T-helper 1 cell treated with Interleukin-12 subunit alpha and Interleukin-12 subunit beta and Interleukin-4 antibody, amounts not matched to agents 30 ng/mL and 1 ng/mL, for 36 hours (primary cell): ENCODE results near the gene STX5. TPM values are rescaled to one million over a fixed set of nuclear protein-coding genes. Genes with fewer than 3 reads are reported as not detected.

Source experiments
- intact Hi-C: fragments of 100-400 bp; cut with micrococcal nuclease; formaldehyde crosslinking; loops from one replicate; pipeline ENCODE4 v1.15.1; 2024
- total RNA-seq: library from RNA; stranded (reverse); gene quantifications from 2 replicates; pipeline ENCODE4 v1.2.3, GENCODE V29; 2022

The STX5 gene
- total RNA-seq, 1 donor from 2014 or later: 45.9 TPM

GRCh38 chr11:62854825-62855570 lies 23.1 kb upstream of the STX5 start:
- intact Hi-C loops: loop anchor here (1.0 kb wide), 4 partner anchors 50 to 298 kb away; partner anchors contain the start of genes NXF1 and POLR2G

- intact Hi-C loops: no loop called here
These were observed 22.4 kb upstream of the STX5 start for GRCh38 chr11:62854013-62854824.

GRCh38 chr11:62853279-62853965 lies 21.6 kb upstream of the STX5 start:
- intact Hi-C loops: no loop called here

- intact Hi-C loops: no loop called here
These were observed 20.8 kb upstream of the STX5 start for GRCh38 chr11:62852523-62853188.

DNA sequence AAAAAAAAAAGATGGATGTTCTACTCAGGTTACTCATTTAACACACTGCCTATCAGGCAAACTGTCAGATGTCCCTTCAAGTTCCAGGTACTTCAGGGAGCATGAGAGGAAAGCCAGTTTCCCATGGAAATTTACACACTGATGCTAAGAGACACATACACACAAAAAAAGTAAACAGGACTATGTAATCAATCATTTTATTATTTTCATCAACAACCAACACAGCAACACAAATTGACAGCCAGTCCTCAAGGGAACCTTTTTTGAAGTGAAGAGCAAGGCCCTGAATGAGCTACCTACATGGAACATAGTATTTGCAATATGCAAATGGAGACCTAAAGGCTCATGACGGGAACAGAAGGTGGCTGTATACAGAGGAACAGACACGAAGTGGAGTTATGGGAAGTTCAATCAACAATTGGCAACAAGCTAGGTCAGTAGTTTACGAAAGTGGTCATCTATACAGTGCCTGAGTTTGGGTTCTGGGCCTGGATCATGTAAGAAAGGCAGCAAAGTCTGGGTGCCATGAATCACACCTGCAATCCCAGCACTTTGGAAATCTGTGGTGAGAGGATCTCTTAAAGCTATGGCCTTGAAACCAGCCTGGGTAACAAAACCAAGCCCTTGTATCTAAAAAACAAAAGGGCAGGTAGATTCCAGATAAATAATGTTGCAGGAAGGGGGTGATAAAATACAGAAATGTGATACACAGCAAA lies 20.1 kb upstream of the STX5 start:
- intact Hi-C loops: no loop called here

- intact Hi-C loops: no loop called here
These were observed 19.3 kb upstream of the STX5 start for GRCh38 chr11:62850911-62851806.

- intact Hi-C loops: loop anchor here (10.0 kb wide), 1 partner anchor 883 kb away; the partner anchor contains the start of gene FTH1
These were observed 16.0 kb upstream of the STX5 start for GRCh38 chr11:62847767-62848314.

DNA sequence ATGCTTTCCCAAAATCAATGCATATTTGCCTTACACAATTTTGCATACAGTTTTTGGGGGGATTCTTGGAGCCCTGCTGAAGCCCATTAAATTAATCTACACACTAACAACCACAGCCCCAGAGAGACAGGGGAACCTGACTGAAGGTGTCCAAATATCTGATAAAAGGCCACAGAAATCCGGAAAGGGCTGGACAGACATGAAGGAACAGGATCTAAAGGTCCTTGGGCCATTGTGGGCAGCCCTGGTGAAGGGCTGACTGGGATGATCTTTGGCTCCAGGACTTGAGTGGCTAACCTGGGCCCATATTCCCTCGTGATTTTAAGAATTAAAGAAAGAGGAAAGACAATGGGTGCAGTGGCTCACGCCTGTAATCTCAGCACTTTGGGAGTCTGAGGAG lies 14.3 kb upstream of the STX5 start:
- intact Hi-C loops: loop anchor here (10.0 kb wide), 1 partner anchor 881 kb away; the partner anchor contains the start of gene FTH1

GRCh38 chr11:62844154-62844553 lies 12.3 kb upstream of the STX5 start:
- intact Hi-C loops: loop anchor here (10.0 kb wide), 1 partner anchor 879 kb away; the partner anchor contains the start of gene FTH1

DNA sequence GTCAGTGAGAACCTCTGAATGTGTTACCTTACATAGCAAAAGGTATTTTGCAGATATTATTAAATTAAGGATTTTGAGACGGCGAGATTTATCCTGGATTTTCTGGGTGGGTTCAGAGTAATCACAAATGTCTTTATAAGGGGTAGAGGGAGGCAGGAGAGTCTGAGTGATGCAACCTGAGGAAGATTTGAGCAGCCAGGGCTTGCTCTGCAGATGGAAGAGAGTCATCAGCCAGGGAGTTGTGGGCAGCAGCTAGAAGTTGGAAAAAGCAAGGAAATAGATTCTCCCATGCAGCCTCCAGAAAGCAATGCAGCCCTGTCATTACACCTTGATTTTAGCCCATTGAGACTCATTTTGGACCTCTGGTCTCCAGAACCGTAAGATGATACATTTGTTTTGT lies 11.6 kb upstream of the STX5 start:
- intact Hi-C loops: loop anchor here (10.0 kb wide), 1 partner anchor 879 kb away; the partner anchor contains the start of gene FTH1

DNA sequence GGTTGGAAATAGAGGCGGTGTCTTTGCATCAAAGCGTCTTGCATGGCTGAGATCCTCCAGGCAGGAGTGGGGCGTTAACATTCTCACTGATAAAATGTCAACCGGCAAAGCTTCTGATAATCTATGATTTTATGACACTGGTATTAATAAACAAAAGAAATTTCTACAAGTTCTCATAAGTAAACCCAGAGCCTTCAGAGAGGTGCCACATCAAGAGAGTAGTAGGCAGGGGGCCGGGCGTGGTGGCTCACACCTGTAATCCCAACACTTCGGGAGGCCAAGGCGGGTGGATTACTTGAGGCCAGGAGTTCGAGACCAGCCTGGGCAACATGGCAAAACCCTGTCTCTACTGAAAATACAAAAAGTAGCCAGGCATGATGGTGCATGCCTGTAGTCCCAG lies 11.0 kb upstream of the STX5 start:
- intact Hi-C loops: loop anchor here (10.0 kb wide), 1 partner anchor 878 kb away; the partner anchor contains the start of gene FTH1

- intact Hi-C loops: loop anchor here (10.0 kb wide), 1 partner anchor 877 kb away; the partner anchor contains the start of gene FTH1
These were observed 10.4 kb upstream of the STX5 start for GRCh38 chr11:62842171-62842741.

GRCh38 chr11:62841361-62842170 lies 9.7 kb upstream of the STX5 start:
- intact Hi-C loops: loop anchor here (1.0 to 10.0 kb wide), 9 partner anchors 15 to 877 kb away; partner anchors contain the start of genes FTH1, HNRNPUL2, MTA2 and TAF6L

DNA sequence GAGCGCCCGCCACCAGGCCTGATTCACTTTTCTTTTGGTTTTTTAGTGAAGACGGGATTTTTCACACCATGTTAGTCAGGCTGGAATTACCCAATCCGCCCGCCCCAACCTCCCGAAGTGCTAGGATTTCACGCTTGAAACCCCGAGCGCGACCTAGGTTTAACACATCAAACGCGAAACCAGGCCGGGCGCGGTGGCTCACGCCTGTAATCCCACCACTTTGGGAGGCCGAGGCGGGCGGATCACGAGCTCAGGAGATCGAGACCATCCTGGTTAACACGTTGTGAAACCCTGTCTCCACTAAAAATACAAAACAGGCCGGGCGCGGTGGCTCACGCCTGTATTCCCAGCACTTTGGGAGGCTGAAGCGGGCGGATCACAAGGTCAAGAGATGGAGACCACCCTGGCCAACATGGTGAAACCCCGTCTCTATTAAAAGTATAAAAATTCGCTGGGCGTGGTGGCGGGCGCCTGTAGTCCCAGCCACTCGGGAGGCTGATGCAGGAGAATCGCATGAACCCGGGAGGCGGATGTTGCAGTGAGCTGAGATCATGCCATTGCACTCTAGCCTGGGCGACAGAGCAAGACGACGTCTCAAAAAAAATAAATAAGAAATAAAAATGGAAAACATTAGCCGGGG lies 9.0 kb upstream of the STX5 start:
- intact Hi-C loops: loop anchor here (1.0 to 10.0 kb wide), 9 partner anchors 15 to 876 kb away; partner anchors contain the start of genes FTH1, HNRNPUL2, MTA2 and TAF6L

DNA sequence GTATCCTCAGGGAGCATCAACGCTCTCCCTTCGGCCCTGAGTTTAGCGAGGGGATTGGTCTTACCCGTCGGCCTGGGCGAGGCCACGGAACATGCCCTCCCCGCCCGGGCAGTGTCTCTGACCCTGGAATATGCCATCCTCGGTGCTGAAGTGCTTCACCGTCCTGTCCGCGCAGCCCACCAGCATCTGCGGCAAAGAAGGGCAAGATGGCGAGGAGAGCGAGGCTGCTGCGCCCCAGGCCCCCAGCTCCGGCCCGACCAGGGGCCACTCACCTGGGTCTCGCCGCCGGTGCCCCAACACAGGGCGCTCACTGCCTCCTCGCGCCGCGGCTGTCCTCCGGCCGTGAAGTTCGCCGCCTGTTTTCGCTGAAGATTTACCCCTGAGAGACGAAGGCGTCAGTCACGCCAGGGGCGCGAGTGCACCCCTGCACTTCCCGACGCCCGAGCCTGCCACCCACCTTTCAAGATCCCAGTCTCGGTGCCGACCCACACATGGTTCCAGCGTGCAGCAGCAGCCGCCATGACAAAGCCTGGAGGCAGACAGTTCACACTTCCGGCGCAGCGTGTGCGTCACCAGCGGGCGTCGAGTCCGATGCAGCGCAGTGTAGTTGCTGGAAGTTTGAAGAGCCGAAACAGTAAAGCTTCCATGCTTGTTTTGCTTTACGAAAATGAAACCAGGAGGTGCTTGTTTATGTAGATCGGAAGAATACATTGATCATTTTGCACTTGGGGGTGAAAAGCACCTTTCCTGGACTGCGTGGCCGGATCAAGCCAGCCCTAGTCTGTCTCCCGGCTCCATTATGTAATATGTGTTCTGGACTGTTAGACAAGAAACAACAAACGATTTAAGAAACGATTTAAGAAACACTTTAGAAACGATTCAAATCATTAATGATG lies 7.4 kb upstream of the STX5 start, which contains the start of gene WDR74:
Gene WDR74 (minus strand): TSS at position 541 of the 896 bp plus-strand sequence. CDS start 20 bp downstream, at position 521.
- intact Hi-C loops: loop anchor here (1.0 kb wide), 4 partner anchors 8 to 248 kb away; partner anchors contain the start of genes NXF1, TMEM179B and TUT1

- intact Hi-C loops: no loop called here
These were observed 3.5 kb upstream of the STX5 start for GRCh38 chr11:62835336-62835735.
